Testis (tissue), 2 donors: ENCODE measurements around the gene TP73.

Experiments used
- POLR2A ChIP-seq: fragments of 450-650 bp; IDR thresholded peaks from one replicate; pipeline ENCODE4 v1.6.1; 2017; ENCODE audit warnings: antibody characterized with exemption, mild to moderate bottlenecking, moderate library complexity
- TF ChIP-seq, protein P1 (sequence below), 3 experiments: fragments of 450-650 bp in 2 of 3; fragments of 200-600 bp in 1 of 3; sonication (generic) in 1 of 3; IDR thresholded peaks; one replicate each; pipeline ENCODE4 v1.5.1; 2016 to 2019; ENCODE audit warnings: antibody characterized with exemption in 3 of 3, mild to moderate bottlenecking in 2 of 3, moderate library complexity in 1 of 3

DNA sequence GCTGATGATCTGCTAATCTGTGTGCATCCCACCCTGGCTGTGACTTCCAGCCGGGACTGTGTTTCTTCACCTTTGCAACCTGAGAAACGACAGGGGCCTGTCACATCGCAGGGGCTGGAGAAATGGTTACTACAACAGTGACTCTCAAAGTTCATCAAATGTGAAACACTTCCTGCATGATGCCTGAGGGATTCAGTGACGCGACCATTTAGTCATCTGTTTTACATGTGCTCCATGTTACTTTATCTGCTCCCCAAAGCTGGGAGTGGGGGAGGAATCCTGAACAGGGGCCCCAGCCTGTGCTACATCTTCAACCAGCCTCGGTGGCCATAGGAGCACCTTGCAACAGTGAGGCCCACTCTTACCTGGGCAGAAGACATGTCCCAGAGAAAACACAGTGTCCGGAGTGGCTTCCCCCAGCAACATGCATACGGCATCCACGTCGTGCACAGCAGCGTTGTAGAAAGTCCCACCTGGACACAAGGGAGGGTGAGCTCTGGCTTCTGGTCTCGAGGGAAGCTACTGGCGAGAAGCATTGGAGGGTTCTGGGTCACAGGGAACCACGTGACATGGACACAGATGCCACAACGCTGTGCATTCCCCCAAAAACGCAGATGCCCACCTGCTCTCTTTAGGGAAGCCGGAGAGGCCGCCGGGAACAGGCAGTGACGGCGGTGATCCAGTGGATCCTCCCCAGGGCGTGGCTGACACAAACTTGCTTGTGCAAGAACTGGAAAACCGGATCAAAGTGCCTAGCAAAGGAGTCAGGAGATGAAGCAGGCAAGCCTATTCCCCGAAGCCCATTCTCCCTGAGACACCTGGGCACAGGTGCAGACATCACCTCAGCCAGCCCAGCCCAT, 90.4 kb downstream of the TP73 start:
- TF ChIP-seq, protein P1, sequence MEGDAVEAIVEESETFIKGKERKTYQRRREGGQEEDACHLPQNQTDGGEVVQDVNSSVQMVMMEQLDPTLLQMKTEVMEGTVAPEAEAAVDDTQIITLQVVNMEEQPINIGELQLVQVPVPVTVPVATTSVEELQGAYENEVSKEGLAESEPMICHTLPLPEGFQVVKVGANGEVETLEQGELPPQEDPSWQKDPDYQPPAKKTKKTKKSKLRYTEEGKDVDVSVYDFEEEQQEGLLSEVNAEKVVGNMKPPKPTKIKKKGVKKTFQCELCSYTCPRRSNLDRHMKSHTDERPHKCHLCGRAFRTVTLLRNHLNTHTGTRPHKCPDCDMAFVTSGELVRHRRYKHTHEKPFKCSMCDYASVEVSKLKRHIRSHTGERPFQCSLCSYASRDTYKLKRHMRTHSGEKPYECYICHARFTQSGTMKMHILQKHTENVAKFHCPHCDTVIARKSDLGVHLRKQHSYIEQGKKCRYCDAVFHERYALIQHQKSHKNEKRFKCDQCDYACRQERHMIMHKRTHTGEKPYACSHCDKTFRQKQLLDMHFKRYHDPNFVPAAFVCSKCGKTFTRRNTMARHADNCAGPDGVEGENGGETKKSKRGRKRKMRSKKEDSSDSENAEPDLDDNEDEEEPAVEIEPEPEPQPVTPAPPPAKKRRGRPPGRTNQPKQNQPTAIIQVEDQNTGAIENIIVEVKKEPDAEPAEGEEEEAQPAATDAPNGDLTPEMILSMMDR (IDR thresholded peaks at IDR 0.05): no peak
- no peak for TF ChIP-seq POLR2A
